ENCODE data around the gene GRIA3. TPM values are rescaled to one million over a fixed set of nuclear protein-coding genes. Genes with fewer than 3 reads are reported as not detected.
A peak's percentile ranks its signal among the peaks of the same experiment; 100 is the strongest.

Gene GRIA3
- total RNA-seq, 1 experiment from 2014 or later = not detected

GRCh38 chrX:123206176-123206575 is 22.1 kb downstream of the GRIA3 start:
- H3K27ac ChIP-seq (ENCODE audit: low read depth, low read length, poor library complexity, severe bottlenecking) = no peak overlapping the region
- BruUV-seq (replicated peaks) = no TSS peak
- intact Hi-C loops (cut with micrococcal nuclease; ENCODE audit: unreplicated experiment) = no loop called here
- TF ChIP-seq EZH2 (IDR thresholded peaks at IDR 0.05; ENCODE audit: borderline replicate concordance, low read depth, low read length, poor library complexity, severe bottlenecking) = no peak
- H3K4me1 ChIP-seq (ENCODE audit: insufficient read depth, low read length, poor library complexity, severe bottlenecking) = no peaks in the 10 kb centered on the region
- no peaks in the 10 kb centered on the region for H3K27me3 ChIP-seq (replicated peaks; ENCODE audit: insufficient read depth, low read depth, low read length, poor library complexity)
- H3K9me3 ChIP-seq (ENCODE audit: low read depth, low read length, poor library complexity, severe bottlenecking) = no peaks in the 10 kb centered on the region
- H3K36me3 ChIP-seq (ENCODE audit: insufficient read depth, low read length, poor library complexity, severe bottlenecking) = no peaks in the 10 kb centered on the region
- ChIA-PET POLR2A (ENCODE audit: low non-redundant PET) (no interaction called here), CTCF (no interaction called here)
- no peak overlapping the region for H3K4me3 ChIP-seq (ENCODE audit: low read depth, low read length, poor library complexity, severe bottlenecking)
- DNase-seq (ENCODE audit: low spot score) = no peak

GRCh38 chrX:123210252-123210651 is 26.2 kb downstream of the GRIA3 start:
- Histone ChIP-seq H3K27me3 (replicated peaks; ENCODE audit: insufficient read depth, low read depth, low read length, poor library complexity) (no peaks in the 10 kb centered on the region), H3K9me3 (ENCODE audit: low read depth, low read length, poor library complexity, severe bottlenecking) (no peaks in the 10 kb centered on the region), H3K4me3 (ENCODE audit: low read depth, low read length, poor library complexity, severe bottlenecking) (no peak overlapping the region), H3K27ac (ENCODE audit: low read depth, low read length, poor library complexity, severe bottlenecking) (no peak overlapping the region), H3K4me1 (ENCODE audit: insufficient read depth, low read length, poor library complexity, severe bottlenecking) (no peaks in the 10 kb centered on the region), H3K36me3 (ENCODE audit: insufficient read depth, low read length, poor library complexity, severe bottlenecking) (no peaks in the 10 kb centered on the region)
- no TSS peak for BruUV-seq (replicated peaks)
- ChIA-PET CTCF (no interaction called here), POLR2A (ENCODE audit: low non-redundant PET) (no interaction called here)
- TF ChIP-seq CTCF (conservative IDR thresholded peaks at IDR 0.05; ENCODE audit: low read depth, low read length) (no peak), EZH2 (IDR thresholded peaks at IDR 0.05; ENCODE audit: borderline replicate concordance, low read depth, low read length, poor library complexity, severe bottlenecking) (no peak)
- no peak for DNase-seq (ENCODE audit: low spot score)
- intact Hi-C loops (cut with micrococcal nuclease; ENCODE audit: unreplicated experiment) = no loop called here

GRCh38 chrX:123215397-123216089 is 31.5 kb downstream of the GRIA3 start:
- Histone ChIP-seq H3K27ac (ENCODE audit: low read depth, low read length, poor library complexity, severe bottlenecking) (no peak overlapping the region), H3K9me3 (ENCODE audit: low read depth, low read length, poor library complexity, severe bottlenecking) (no peaks in the 10 kb centered on the region), H3K4me1 (ENCODE audit: insufficient read depth, low read length, poor library complexity, severe bottlenecking) (no peaks in the 10 kb centered on the region), H3K36me3 (ENCODE audit: insufficient read depth, low read length, poor library complexity, severe bottlenecking) (no peaks in the 10 kb centered on the region), H3K4me3 (ENCODE audit: low read depth, low read length, poor library complexity, severe bottlenecking) (no peak overlapping the region), H3K27me3 (replicated peaks; ENCODE audit: insufficient read depth, low read depth, low read length, poor library complexity) (no peaks in the 10 kb centered on the region)
- no TSS peak for BruUV-seq (replicated peaks)
- ChIA-PET CTCF (no interaction called here), POLR2A (ENCODE audit: low non-redundant PET) (no interaction called here)
- no peak for TF ChIP-seq CTCF (conservative IDR thresholded peaks at IDR 0.05; ENCODE audit: low read depth, low read length)
- TF ChIP-seq EZH2 (IDR thresholded peaks at IDR 0.05; ENCODE audit: borderline replicate concordance, low read depth, low read length, poor library complexity, severe bottlenecking) = no peak
- intact Hi-C loops (cut with micrococcal nuclease; ENCODE audit: unreplicated experiment) = no loop called here
- DNase-seq (ENCODE audit: low spot score) = peak; percentile 4

DNA sequence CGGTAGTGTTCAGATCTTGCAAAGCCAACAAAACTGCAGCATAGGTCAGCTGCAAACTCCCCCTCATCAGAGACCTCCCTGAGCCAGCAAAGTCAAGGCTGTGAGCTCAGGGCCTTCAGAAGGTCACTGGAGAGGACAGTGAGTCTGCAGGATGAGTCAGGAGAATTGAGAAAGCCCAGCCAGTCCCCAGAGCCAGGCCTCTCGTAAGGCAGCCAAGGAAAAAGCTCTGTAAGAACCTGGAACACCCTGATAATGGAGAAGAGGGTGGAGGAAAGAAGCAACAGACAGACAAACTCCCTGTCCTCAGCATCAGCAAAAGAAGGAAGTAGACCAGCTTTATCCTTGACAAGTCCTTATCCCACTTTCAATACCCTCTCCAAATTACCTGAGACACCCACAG is 33.0 kb downstream of the GRIA3 start:
- Histone ChIP-seq H3K4me3 (ENCODE audit: low read depth, low read length, poor library complexity, severe bottlenecking) (no peak overlapping the region), H3K27me3 (replicated peaks; ENCODE audit: insufficient read depth, low read depth, low read length, poor library complexity) (no peaks in the 10 kb centered on the region), H3K36me3 (ENCODE audit: insufficient read depth, low read length, poor library complexity, severe bottlenecking) (no peaks in the 10 kb centered on the region), H3K9me3 (ENCODE audit: low read depth, low read length, poor library complexity, severe bottlenecking) (no peaks in the 10 kb centered on the region), H3K27ac (ENCODE audit: low read depth, low read length, poor library complexity, severe bottlenecking) (no peak overlapping the region), H3K4me1 (ENCODE audit: insufficient read depth, low read length, poor library complexity, severe bottlenecking) (no peaks in the 10 kb centered on the region)
- no peak for DNase-seq (ENCODE audit: low spot score)
- intact Hi-C loops (cut with micrococcal nuclease; ENCODE audit: unreplicated experiment) = no loop called here
- no peak for TF ChIP-seq EZH2 (IDR thresholded peaks at IDR 0.05; ENCODE audit: borderline replicate concordance, low read depth, low read length, poor library complexity, severe bottlenecking)
- TF ChIP-seq CTCF (conservative IDR thresholded peaks at IDR 0.05; ENCODE audit: low read depth, low read length) = no peak
- POLR2A ChIA-PET (ENCODE audit: low non-redundant PET) = no interaction called here
- CTCF ChIA-PET = no interaction called here
- no TSS peak for BruUV-seq (replicated peaks)
